Brain microvascular endothelial cell (primary cell): ENCODE measurements around the gene SERINC3.
"Not testable (repeated sequence)": the region's sequence is repeated elsewhere in the genome, so short reads cannot be mapped to it uniquely, and the experiment has no call there.

Experiments used
- DNase-seq: peaks from one replicate; pipeline ENCODE4 v3.0.0-alpha.2; 2020
- H3K27ac ChIP-seq: fragments of 250-450 bp; sonication (Bioruptor Pico); 2 replicates; pipeline ENCODE4 v1.5.1; 2020; ENCODE audit warnings: mild to moderate bottlenecking, moderate library complexity
- H3K27me3 ChIP-seq: fragments of 250-450 bp; sonication (Bioruptor Pico); replicated peaks from 2 replicates; pipeline ENCODE4 v1.5.1; 2020; ENCODE audit warnings: mild to moderate bottlenecking
- H3K36me3 ChIP-seq: fragments of 250-450 bp; sonication (Bioruptor Pico); replicated peaks from 2 replicates; pipeline ENCODE4 v1.5.1; 2020; ENCODE audit warnings: mild to moderate bottlenecking
- H3K4me3 ChIP-seq: 2 replicates; pipeline ENCODE4 v1.5.1; 2011; ENCODE audit warnings: low read depth, mild to moderate bottlenecking, control low read depth, low read length, moderate library complexity
- in situ Hi-C: cut with HindIII; loops from 2 replicates; pipeline ENCODE4 v1.10.0; 2017; ENCODE audit warnings: low sequenced_read_pairs, low pct_ligation_motif_present
- TF ChIP-seq, protein P1 (sequence below): IDR thresholded peaks from 2 replicates; pipeline ENCODE4 v1.5.1; 2011; ENCODE audit warnings: low read depth, mild to moderate bottlenecking, moderate library complexity, low read length, control low read depth, inconsistent platforms; ENCODE audit errors: missing control alignments

Gene SERINC3

GRCh38 chr20:44561876-44562275 is 40.0 kb upstream of the SERINC3 start:
- no peak overlapping the region for H3K27ac ChIP-seq
- no peaks in the 10 kb centered on the region for H3K36me3 ChIP-seq
- H3K4me3 ChIP-seq: no peak overlapping the region
- DNase-seq: no peak
- no peaks in the 10 kb centered on the region for H3K27me3 ChIP-seq
- TF ChIP-seq, protein P1, sequence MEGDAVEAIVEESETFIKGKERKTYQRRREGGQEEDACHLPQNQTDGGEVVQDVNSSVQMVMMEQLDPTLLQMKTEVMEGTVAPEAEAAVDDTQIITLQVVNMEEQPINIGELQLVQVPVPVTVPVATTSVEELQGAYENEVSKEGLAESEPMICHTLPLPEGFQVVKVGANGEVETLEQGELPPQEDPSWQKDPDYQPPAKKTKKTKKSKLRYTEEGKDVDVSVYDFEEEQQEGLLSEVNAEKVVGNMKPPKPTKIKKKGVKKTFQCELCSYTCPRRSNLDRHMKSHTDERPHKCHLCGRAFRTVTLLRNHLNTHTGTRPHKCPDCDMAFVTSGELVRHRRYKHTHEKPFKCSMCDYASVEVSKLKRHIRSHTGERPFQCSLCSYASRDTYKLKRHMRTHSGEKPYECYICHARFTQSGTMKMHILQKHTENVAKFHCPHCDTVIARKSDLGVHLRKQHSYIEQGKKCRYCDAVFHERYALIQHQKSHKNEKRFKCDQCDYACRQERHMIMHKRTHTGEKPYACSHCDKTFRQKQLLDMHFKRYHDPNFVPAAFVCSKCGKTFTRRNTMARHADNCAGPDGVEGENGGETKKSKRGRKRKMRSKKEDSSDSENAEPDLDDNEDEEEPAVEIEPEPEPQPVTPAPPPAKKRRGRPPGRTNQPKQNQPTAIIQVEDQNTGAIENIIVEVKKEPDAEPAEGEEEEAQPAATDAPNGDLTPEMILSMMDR: no peak
- in situ Hi-C loops: no loop called here

GRCh38 chr20:44560818-44561217 is 38.9 kb upstream of the SERINC3 start:
- in situ Hi-C loops: not testable (repeated sequence)

GRCh38 chr20:44560229-44560628 is 38.4 kb upstream of the SERINC3 start:
- TF ChIP-seq, protein P1: no peak
- Histone ChIP-seq H3K36me3 (no peaks in the 10 kb centered on the region), H3K4me3 (no peak overlapping the region), H3K27ac (no peak overlapping the region), H3K27me3 (no peaks in the 10 kb centered on the region)
- in situ Hi-C loops: no loop called here
- DNase-seq: no peak

More at GRCh38 chr20:44560818-44561217, 38.9 kb upstream of the SERINC3 start:
- H3K4me3 ChIP-seq, H3K27ac ChIP-seq, H3K27me3 ChIP-seq, H3K36me3 ChIP-seq, DNase-seq: not testable (repeated sequence)

GRCh38 chr20:44559302-44559701 is 37.4 kb upstream of the SERINC3 start:
- Histone ChIP-seq H3K27ac (no peak overlapping the region), H3K36me3 (no peaks in the 10 kb centered on the region), H3K27me3 (no peaks in the 10 kb centered on the region), H3K4me3 (no peak overlapping the region)
- DNase-seq: no peak
- in situ Hi-C loops: no loop called here
- TF ChIP-seq, protein P1: no peak

DNA sequence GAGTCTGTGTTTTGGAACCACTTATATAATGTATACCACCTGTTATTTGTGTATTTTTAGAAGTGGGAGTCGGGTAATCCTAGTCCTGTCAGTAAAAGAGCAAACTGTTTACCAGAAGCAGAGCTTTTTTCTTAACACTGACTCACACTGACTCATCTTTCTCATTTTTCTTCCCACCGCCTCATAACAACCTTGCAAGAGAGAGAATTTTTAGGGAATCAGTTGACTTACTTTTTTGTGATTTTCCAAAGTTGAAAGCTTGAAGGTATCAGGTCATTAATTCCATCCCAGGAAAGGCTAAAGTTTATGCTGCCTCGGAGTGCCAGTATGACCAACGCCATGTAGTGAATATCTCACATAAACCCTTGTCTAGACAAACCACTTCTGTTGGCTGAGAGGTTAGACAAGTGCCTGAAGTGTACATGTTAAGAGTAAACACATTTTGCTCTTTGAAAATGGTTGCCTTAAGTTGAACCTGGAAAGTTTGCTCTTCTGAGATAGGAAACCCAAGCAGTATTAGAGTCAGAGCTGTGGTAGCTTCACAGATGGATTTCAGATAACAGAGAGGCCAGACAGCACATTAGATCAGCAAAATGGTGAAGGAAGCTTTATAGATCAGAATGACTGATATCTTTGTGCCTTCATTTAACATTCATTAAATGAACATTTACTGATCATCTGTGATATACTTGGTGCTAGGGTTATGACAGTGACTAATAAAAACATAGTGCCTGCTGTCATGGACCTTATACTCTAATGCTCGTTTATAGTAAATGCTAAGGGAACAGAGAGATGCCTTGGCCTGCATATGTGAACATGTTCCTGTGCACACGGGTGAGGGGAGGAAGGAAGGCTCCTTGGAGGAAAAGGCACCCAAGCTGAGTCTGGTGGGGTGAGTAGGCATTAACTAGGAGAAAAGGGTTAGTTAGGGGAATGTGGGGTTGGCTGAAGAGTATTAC is 31.4 kb upstream of the SERINC3 start:
- TF ChIP-seq, protein P1: no peak
- Histone ChIP-seq H3K4me3 (no peak overlapping the region), H3K27me3 (no peaks in the 10 kb centered on the region), H3K36me3 (no peaks in the 10 kb centered on the region), H3K27ac (peak overlapping the region; percentile 69)
- peak; percentile 56 for DNase-seq
- in situ Hi-C loops: no loop called here

GRCh38 chr20:44552568-44552949 is 30.7 kb upstream of the SERINC3 start:
- H3K4me3 ChIP-seq: no peak overlapping the region
- in situ Hi-C loops: no loop called here
- H3K27me3 ChIP-seq: no peaks in the 10 kb centered on the region
- DNase-seq: no peak
- H3K27ac ChIP-seq: peak overlapping the region; percentile 16
- no peaks in the 10 kb centered on the region for H3K36me3 ChIP-seq
- TF ChIP-seq, protein P1: no peak
